Prostate gland (tissue), 2 donors: ENCODE measurements around the gene RSKR. TPM values are rescaled to one million over a fixed set of nuclear protein-coding genes. Genes with fewer than 3 reads are reported as not detected.
"Not testable (repeated sequence)": the region's sequence is repeated elsewhere in the genome, so short reads cannot be mapped to it uniquely, and the experiment has no call there.

Experiments used
- DNase-seq: peaks from one replicate; pipeline ENCODE4 v3.0.0-alpha.2; 2019; ENCODE audit warnings: low spot score
- H3K27ac ChIP-seq, 2 donors: fragments of 200-600 bp; sonication (generic); 2 replicates each; pipeline ENCODE4 v1.5.1; 2017 to 2019
- H3K27me3 ChIP-seq: fragments of 200-600 bp; sonication (generic); replicated peaks from 2 replicates; pipeline ENCODE4 v1.5.1; 2019; ENCODE audit not compliant: insufficient read depth
- H3K36me3 ChIP-seq, 2 donors: fragments of 200-600 bp; sonication (generic); 1 replicate in 1 of 2; 2 replicates in 1 of 2; pipeline versions ENCODE4 v1.5.1 to v1.8.1; 2017 to 2019
- H3K4me1 ChIP-seq: fragments of 200-600 bp; sonication (generic); replicated peaks from 2 replicates; pipeline ENCODE4 v1.5.1; 2019
- H3K4me3 ChIP-seq, 2 donors: fragments of 200-600 bp; sonication (generic); 2 replicates each; pipeline ENCODE4 v1.5.1; 2017 to 2019
- H3K9me3 ChIP-seq: fragments of 200-600 bp; sonication (generic); 2 replicates; pipeline ENCODE4 v1.5.1; 2017
- CTCF ChIP-seq, 4 experiments: fragments of 200-600 bp in 2 of 4; fragments of 450-650 bp in 2 of 4; sonication (generic) in 2 of 4; IDR thresholded peaks; 1 replicate in 3 of 4; 2 replicates in 1 of 4; pipeline ENCODE4 v1.5.1; 2016 to 2019; ENCODE audit warnings: antibody characterized with exemption in 4 of 4, mild to moderate bottlenecking in 2 of 4, moderate library complexity in 2 of 4
- POLR2A ChIP-seq: fragments of 450-650 bp; IDR thresholded peaks from one replicate; pipeline ENCODE4 v1.6.1; 2016; ENCODE audit warnings: antibody characterized with exemption, mild to moderate bottlenecking
- POLR2AphosphoS5 ChIP-seq: sonication (generic); formaldehyde crosslinking; IDR thresholded peaks from one replicate; pipeline ENCODE4 v1.6.1; 2017; ENCODE audit warnings: antibody characterized with exemption
- WGBS: methylation state at CpG from one replicate; pipeline ENCODE4 v1.1.5; 2018; 5-methylcytosine and 5-hydroxymethylcytosine counted together
- intact Hi-C: fragments of 100-400 bp; cut with DNase I; formaldehyde crosslinking; loops from one replicate; pipeline ENCODE4 v1.14.2; 2022
- total RNA-seq, 2 donors: library from RNA; depleted of rRNA; stranded (reverse); fragments of >200 nt; gene quantifications; one replicate each; pipeline ENCODE4 v1.1.0, GENCODE V29; 2016

RSKR gene
- total RNA-seq = 10 to 100 TPM in 1 of 2 donors, 1 to 10 TPM in 1; 5.0 to 32.1 TPM

- Histone ChIP-seq H3K27ac (no peak within 1 kb of the TSS), H3K4me3 (no peak within 1 kb of the TSS), H3K9me3 (no peaks in the 10 kb centered on the region), H3K36me3 (peaks cover 27 to 31% of the 10 kb centered on the region in 2 donors), H3K27me3 (no peaks in the 10 kb centered on the region), H3K4me1 (no peaks in the 10 kb centered on the region)
- WGBS = 82% methylated on average over 5 of the region's 5 CpGs
- intact Hi-C loops = loop anchor here (2.0 to 5.0 kb wide), 2 partner anchors 67 to 119 kb away; no protein-coding TSS in a partner anchor
- no peak for DNase-seq
- TF ChIP-seq POLR2AphosphoS5 (no peak), POLR2A (no peak), CTCF (IDR thresholded peaks at IDR 0.05) (no peak)
Observed at GRCh38 chr17:28613931-28614381, at the start of gene RSKR. Gene RSKR, minus strand, starts transcription at chr17:28614185. Its CDS starts 24 bp downstream, at chr17:28614161.

- Histone ChIP-seq H3K27me3 (no peaks in the 10 kb centered on the region), H3K4me3 (no peak overlapping the region), H3K36me3 (peaks cover 0 to 6% of the 10 kb centered on the region in 2 donors), H3K27ac (no peak overlapping the region), H3K9me3 (no peaks in the 10 kb centered on the region), H3K4me1 (peaks cover 8% of the 10 kb centered on the region)
- no peak for DNase-seq
- intact Hi-C loops = loop anchor here (2.0 to 5.0 kb wide), 2 partner anchors 19 to 49 kb away; partner anchors contain the start of genes BLTP2 and PROCA1
- TF ChIP-seq POLR2AphosphoS5 = no peak
- no peak for TF ChIP-seq CTCF (IDR thresholded peaks at IDR 0.05)
- no peak for TF ChIP-seq POLR2A
Observed at GRCh38 chr17:28663723-28664122, 49.7 kb upstream of the RSKR start.

- H3K4me1 ChIP-seq = peaks cover 8% of the 10 kb centered on the region
- TF ChIP-seq POLR2A = no peak
- no peak for TF ChIP-seq CTCF (IDR thresholded peaks at IDR 0.05)
- TF ChIP-seq POLR2AphosphoS5 = no peak
- H3K27me3 ChIP-seq = no peaks in the 10 kb centered on the region
- WGBS = 0% methylated on average over 10 of the region's 10 CpGs
- intact Hi-C loops = loop anchor here (2.0 to 5.0 kb wide), 2 partner anchors 18 to 50 kb away; partner anchors contain the start of genes BLTP2 and PROCA1
- H3K4me3 ChIP-seq = peak overlapping the region; percentile 78 to 84
- H3K36me3 ChIP-seq = peaks cover 0 to 6% of the 10 kb centered on the region in 2 donors
- DNase-seq = no peak
- H3K9me3 ChIP-seq = no peaks in the 10 kb centered on the region
- H3K27ac ChIP-seq = peak overlapping the region; percentile 98 to 99
Observed at GRCh38 chr17:28662527-28662829, 48.5 kb upstream of the RSKR start.

GRCh38 chr17:28661635-28662526 is 47.9 kb upstream of the RSKR start, which contains the start of the genes SDF2 and SUPT6H:
Gene SDF2, minus strand, starts transcription at chr17:28661906. Its CDS starts 30 bp downstream, at chr17:28661876.
Gene SUPT6H, plus strand, starts transcription at chr17:28662205. Its CDS starts 11,197 bp downstream, at chr17:28673402.
- H3K27ac ChIP-seq = peak within 1 kb of the TSS; percentile 98 to 99
- H3K4me3 ChIP-seq = peak within 1 kb of the TSS; percentile 78 to 84
- TF ChIP-seq CTCF (IDR thresholded peaks at IDR 0.05) (no peak), POLR2A (peak; percentile 89), POLR2AphosphoS5 (peak; percentile 92)
- intact Hi-C loops = loop anchor here (2.0 to 5.0 kb wide), 2 partner anchors 17 to 50 kb away; partner anchors contain the start of genes BLTP2 and PROCA1
- peak; percentile 90 for DNase-seq
- H3K4me1 ChIP-seq = peaks cover 8% of the 10 kb centered on the region
- H3K36me3 ChIP-seq = peaks cover 0 to 6% of the 10 kb centered on the region in 2 donors
- under 1% methylated on average over 66 of the region's 66 CpGs for WGBS
- no peaks in the 10 kb centered on the region for H3K27me3 ChIP-seq
- no peaks in the 10 kb centered on the region for H3K9me3 ChIP-seq

- WGBS = 96% methylated on average over 23 of the region's 23 CpGs
- intact Hi-C loops, H3K4me3 ChIP-seq, H3K27me3 ChIP-seq, H3K4me1 ChIP-seq, H3K9me3 ChIP-seq, H3K27ac ChIP-seq, DNase-seq, H3K36me3 ChIP-seq: not testable (repeated sequence)
Observed at GRCh38 chr17:28659497-28659881, 45.5 kb upstream of the RSKR start.

- H3K27me3 ChIP-seq, intact Hi-C loops, DNase-seq, H3K4me3 ChIP-seq, H3K36me3 ChIP-seq, H3K27ac ChIP-seq, H3K9me3 ChIP-seq, H3K4me1 ChIP-seq: not testable (repeated sequence)
- 96% methylated on average over 32 of the region's 46 CpGs for WGBS
Observed at GRCh38 chr17:28658766-28659496, 44.9 kb upstream of the RSKR start.

- H3K36me3 ChIP-seq, H3K27ac ChIP-seq, H3K27me3 ChIP-seq, H3K4me3 ChIP-seq, intact Hi-C loops, H3K4me1 ChIP-seq, DNase-seq, H3K9me3 ChIP-seq: not testable (repeated sequence)
- 92% methylated on average over 8 of the region's 8 CpGs for WGBS
Observed at GRCh38 chr17:28658342-28658741, 44.4 kb upstream of the RSKR start.
